ENCODE results near the gene GAK.
A peak's percentile ranks its signal among the peaks of the same experiment; 100 is the strongest.

GAK gene

DNA sequence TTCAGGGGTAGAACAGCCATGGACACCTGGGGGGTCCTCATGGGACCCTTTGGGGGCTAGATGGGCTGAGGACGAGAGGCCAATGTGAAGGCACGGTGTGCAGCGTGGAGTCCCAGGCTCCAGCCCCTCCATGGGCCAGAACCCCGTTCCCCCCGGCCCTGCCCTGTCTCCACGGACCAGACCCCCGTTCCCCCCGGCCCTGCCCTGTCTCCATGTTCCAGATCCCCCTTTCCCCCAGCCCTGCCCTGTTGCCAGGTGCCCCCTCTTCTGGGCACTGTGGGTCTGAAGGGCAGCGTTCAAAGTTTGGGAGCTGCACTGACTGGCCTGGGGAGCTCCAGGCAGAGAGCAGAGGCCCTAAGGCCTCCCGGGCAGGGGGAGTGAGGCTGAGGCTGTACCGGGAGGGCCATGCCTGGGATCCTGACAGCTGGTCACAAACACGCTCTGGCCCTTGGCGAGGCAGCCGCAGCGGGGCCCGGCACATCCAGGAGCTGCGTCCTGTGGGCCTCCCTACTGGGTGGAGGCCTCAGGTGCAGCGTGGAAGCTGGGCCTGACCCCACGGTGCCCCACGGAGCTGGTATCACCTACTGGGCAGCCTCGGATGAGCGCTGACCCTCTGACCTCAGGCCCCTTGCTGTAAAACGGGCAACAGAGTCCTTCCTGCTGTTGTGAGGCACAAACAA is 32.4 kb upstream of the GAK start:
- DNase-seq (ENCODE audit: low spot score), result no peak

DNA sequence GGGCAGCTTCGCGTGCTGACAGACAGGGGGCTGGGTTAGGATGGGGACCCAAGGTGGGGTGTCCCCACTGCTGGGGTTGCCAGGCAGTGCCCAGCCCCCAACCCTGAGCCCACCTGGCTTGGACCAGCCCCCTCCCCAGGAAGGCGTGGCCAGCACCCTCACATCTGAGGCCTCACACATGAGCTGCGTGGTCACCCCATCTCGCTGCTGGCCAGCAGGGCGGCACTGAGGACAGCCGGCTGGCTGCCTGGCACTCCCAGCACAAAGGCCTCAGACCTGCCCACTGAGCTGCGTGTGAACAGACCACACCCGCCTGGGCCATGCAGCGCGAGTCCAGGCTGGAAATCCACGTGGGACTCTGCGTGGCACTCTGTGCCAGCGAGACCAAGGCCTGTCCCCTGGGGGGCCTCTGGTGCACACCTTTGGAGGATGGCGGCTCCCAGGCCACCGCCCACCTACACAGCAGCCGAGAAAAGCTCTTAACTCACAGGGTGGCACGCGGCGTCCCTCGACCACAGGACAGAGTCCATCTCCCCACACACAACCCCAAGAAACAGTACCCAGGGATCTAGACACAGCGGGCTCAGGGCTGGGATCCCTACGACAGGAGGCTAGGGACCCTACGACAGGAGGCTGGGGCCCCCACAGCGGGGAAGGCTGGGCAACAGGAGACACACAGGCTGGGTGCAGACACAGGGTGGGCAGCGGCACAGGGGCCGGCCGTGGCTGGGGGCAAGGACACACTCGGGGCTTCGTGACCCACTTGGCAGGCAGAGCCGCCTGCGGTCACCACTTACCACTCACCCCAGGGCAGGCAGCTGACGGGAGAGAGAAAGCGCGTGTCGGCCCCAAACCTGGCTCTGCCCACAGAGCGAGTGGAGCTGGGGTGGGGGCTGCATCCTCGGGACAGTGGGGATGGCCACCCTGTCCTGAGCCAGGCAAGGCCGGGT is 31.4 kb upstream of the GAK start:
- no peak for DNase-seq (ENCODE audit: low spot score)

DNA sequence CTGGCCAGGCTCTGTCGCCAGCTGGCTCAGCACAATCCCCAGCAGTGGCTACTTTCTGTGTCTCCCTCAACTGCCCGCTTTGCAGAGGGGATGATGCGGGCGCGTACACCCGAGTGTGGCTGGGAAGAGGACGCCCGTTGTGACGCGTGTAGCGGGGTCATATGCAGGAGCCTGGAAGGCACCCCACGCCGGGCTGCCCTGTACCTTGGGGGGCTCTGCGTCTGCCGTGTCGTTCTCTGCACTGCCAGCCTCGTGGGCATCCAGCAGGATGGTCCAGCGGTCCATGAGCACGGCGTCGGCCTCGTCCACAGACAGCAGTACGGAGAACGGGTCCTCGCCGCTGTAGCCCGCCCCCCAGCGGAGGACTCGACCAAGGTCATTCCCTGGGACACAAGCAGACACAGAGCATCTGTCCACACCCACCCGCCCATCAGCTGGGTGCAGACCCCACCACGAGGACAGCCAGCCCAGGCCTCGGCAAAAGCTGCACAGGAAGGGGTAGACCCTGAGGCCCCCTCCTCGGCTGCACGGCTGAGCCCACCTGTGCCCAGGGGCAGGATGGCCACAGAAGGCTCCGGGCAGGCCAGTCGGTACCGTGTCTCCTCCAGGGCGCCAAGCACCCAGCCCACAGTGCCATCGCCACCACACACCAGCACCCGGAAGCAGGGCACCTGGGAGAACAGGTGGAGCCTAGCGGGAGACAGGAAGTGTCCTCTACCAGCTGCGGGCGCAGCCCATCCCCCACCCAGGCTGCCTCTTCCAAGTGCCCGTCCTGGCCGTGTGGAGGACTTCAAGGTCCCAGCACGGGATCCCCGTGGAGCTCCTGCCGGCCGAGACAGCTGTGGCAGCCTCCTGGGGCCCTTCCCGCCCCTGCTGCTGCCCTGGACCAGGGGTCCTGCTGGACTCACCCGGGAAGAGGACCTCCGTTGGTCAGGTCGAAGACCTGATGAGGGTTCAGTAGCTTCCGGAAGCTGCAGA is 30.4 kb upstream of the GAK start:
- no peak for DNase-seq (ENCODE audit: low spot score)

DNA sequence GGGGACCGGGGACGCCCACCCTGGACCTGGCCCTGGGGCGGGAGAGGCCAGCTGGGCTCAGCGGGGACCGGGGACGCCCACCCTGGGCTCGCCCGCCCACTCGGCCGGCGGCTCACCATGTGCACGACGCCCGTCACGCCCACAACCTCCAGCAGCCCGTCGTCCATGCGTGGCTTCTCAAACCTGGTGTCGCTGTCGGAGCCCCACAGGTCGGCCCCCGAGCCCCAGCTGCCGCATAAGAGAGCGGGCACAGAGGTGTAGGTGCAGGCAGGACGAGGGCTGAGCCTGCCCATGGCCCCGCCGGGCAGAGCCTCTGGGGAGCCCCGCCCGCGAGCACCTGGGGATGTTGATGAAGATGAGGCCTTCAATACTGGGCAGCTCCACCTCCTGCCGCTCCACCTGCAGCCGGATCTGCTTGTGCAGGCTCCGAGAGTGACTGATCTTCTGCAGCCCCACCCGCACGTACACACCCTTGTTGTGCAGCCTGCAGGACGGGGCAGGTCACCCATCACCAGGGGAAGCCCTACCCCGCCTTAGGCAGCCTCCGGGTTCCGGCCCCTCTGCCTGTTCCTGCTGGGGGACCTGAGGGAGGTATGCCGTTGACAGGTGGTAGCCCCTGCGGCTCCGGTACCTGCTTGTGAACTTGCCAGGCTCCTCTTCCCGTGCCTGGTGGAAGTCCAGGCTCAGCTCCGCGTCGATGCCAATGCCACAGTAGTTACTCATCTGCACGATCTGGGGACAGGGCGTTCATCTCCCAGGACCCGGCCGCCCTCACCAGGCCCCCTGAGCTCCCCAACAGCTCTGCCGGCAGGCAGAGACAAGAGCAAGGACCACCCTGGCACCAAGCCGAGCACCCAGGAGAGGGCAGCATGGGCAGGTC is 29.5 kb upstream of the GAK start:
- peak; percentile 11 for DNase-seq (ENCODE audit: low spot score)

DNA sequence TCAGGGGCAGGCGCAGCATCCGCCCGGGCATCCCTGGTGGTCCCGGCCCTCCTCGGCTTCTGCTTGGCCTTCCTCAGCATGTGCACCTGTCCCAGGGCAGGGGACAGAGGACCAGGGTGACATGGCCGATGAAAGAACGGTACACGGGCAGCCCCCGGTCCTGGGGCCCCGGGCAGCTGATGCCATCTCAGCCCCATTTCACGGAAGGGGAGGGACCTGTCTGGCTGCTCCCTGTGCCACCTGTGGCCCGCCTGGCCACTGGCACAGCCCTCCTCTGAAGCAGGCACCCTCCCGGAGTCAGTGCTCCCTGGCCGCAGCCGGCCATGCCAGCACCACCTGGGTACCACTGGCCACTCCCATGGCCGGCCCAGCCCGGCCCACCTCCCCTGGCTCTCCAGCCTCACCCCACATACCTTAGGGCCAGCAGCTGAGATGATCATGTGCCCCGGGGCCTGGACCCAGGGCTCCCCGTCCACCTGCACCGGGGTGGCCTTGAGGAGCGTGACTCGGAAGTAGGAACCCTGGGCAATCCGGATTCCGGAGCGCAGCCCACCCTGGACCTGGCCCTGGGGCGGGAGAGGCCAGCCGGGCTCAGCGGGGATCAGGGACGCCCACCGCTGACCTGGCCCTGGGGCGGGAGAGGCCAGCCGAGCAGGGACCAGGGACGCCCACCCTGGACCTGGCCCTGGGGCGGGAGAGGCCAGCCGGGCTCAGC is 28.7 kb upstream of the GAK start:
- peak; percentile 12 for DNase-seq (ENCODE audit: low spot score)

DNA sequence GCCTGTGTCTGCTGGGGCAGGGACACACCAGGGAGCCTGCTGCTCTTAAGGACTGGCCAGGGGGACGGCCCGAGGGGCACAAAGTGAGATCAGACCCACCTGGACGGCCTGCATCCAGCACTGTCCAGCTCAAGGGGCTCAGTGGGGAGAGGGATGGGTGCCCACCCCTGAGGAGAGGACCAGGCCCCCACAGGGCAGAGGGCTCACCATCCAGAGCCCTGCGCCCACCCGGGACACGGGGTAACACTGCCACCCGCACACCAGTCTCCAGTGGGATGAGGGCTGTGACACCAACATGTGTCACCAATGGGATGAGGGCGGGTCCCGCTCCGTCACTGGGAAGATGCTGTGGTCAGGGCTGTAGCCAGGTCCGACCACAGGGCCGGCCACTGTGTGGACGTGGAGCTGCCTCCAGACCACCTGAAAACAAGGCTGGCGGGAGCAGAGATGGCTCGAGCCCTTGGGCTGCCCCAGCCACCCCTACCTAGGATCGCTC is 28.1 kb upstream of the GAK start:
- DNase-seq (ENCODE audit: low spot score), result peak; percentile 16

DNA sequence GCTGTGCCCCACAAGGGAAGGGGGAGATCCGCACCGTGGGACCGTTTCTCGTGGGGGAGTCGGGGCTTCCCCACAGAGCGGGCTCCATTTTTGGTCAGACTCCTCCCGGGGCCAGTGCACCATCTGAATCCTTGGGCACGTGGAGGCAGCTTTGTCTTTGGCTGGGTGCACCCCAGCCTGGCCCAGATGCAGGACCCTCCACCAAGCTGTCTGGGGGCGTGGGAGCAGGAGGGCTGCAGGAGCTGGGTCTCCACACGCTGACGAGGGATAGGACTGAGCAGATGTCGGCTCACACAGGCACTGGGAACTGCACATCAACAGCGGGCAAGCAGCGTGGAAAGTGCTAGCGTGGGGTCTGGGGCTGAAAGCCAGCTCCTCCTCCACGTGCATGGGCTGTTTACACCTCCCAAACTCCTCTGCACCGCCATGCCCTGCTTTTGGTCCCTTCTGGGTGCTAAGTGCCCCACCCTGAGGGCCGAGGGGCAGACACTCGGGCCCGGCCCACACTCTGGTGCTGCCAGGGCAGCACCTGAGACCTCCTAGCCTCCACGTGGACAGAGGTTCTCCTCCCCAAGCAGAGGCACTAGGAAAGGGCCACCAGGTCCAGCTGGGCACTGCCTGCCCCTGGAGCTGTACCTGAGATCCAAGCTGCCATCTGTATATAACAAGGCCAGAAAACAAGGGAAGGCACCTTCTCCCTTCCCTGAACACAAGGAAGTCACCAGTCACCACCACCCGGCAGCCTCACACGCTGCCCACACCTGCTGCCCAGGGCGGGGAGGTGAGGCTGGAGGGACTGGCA is 27.4 kb upstream of the GAK start:
- DNase-seq (ENCODE audit: low spot score), result peak; percentile 14

DNA sequence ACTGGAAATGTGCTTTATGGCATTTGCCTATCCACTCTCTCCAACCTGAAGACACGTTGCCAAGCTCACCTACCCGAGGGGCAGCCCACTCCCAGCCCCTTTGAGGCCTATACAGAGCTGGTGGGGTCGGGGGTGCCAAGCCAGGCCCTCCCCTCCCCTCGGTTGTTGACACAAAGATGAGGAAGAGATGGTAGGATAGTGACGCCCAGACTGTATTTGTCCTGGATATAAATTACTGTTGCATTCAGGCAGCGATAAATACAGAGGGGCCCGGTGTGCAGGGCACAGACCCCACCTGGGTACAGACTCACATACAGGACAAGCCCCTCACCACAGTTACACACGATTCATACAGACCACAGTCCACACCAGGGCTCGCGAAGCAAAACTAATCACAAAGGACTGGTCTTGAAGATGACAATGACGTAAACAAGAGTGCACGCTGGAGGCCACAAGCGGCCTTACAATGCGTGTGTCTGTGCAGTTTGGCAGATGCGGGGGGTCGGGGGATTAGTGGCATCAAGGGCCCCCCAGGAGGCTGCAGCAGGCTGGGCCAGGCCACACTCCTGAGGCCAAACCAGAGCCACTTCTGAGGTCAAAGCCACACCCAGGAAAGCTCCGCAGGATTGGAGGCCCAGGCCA is 26.7 kb upstream of the GAK start:
- DNase-seq (ENCODE audit: low spot score), result no peak

DNA sequence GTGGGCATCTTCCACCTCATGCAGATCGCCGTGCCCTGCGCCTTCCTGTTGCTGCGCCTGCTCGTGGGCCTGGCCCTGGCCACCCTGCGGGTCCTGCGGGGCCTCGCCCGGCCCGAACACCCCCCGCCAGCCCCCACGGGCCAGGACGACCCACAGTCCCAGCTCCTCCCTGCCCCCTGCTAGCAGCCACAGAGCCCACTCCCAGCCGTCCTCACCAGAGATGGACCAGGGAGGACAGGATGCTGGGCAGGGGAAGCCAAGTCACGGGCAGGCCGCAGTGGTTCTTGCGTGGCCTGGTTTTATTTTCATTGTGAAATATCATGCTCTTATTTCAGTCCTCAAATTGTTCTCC is 26.2 kb upstream of the GAK start:
- peak; percentile 7 for DNase-seq (ENCODE audit: low spot score)

DNA sequence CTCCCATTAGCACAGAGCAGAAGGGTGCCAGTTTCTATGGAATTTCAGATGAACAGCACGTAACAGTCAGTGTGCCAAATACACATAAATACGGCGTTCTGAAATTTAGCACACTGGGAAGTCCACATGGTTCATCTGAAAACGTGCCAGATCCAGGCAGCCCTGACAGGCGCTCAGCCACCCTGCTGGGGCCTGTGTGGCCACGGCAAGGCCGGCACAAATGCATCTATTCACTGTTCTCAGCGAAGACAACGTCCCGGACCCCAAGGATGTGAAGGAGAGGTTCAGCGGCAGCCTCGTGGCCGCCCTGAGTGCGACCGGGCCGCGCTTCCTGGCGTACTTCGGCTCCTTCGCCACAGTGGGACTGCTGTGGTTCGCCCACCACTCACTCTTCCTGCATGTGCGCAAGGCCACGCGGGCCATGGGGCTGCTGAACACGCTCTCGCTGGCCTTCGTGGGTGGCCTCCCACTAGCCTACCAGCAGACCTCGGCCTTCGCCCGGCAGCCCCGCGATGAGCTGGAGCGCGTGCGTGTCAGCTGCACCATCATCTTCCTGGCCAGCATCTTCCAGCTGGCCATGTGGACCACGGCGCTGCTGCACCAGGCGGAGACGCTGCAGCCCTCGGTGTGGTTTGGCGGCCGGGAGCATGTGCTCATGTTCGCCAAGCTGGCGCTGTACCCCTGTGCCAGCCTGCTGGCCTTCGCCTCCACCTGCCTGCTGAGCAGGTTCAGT is 25.6 kb upstream of the GAK start:
- DNase-seq (ENCODE audit: low spot score), result peak; percentile 14

DNA sequence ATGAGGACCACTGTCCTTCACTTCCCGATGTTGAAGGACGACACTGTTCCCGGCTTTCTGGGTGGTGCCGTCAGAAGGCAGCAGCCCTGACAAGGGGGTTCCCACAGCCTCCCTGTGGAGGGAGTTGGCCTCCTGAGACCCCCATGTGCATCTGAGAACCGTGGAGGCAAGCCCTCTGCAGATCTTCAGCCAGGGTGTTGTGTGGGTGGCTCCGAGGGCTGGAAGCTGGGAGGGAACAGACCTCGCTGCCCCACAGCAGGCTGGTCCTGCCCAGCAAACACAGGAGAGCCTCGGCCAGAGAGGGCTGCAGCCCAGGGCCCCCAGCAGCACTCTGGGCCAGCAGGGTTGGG is 25.1 kb upstream of the GAK start:
- no peak for DNase-seq (ENCODE audit: low spot score)

DNA sequence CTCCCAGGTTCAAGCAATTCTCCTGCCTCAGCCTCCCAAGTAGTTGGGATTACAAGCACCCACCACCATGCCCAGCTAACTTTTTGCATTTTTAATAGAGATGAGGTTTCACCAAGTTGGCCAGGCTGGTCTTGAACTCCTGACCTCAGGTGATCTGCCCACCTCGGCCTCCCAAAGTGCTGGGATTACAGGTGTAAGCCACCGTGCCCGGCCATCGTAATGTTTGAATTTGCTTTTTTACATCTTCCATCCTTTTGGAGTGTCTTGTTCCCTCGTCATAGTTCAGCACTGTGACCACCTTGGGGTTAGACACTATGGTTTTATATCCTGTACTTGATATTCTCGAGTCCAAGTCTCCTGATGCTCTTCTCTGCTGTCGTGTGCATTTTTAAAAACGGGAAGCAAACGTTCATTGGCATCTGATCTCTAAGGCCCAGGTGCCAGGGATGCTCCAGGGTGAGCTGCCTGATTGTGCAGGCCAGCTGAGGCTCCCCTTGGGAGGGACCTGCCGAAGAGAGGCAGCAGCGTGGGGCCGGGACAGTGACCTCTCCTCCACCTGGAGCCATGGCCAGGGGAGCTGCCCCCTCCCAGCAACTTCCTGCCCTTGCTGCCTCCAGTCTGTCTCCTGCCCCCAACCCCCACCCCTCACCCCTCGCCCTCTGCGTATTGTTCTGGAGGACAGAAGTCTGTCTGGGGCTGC is 24.6 kb upstream of the GAK start:
- peak; percentile 17 for DNase-seq (ENCODE audit: low spot score)

DNA sequence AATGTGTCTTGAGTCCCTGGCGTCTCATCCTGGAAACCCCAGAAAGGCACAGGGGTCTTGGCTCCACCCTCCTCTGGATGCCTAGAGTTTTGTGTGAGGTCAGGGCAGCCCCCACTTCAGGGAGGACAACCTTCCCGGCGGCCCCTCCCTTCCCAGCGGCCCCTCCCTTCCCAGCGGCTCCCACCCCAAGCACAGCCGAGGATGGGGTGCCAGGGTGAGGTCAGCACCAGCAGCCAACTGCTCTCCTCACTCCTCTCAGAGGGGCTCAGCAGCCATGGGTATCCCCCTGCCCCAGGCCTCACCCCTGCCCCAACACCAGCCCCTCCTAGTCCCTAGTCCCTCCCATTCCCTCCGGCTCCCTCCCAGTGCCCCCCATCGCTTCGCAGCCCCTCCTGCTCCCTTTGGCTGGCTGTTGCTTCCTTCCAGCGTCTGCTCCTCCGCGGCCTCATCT is 23.8 kb upstream of the GAK start:
- DNase-seq (ENCODE audit: low spot score), result peak; percentile 12

DNA sequence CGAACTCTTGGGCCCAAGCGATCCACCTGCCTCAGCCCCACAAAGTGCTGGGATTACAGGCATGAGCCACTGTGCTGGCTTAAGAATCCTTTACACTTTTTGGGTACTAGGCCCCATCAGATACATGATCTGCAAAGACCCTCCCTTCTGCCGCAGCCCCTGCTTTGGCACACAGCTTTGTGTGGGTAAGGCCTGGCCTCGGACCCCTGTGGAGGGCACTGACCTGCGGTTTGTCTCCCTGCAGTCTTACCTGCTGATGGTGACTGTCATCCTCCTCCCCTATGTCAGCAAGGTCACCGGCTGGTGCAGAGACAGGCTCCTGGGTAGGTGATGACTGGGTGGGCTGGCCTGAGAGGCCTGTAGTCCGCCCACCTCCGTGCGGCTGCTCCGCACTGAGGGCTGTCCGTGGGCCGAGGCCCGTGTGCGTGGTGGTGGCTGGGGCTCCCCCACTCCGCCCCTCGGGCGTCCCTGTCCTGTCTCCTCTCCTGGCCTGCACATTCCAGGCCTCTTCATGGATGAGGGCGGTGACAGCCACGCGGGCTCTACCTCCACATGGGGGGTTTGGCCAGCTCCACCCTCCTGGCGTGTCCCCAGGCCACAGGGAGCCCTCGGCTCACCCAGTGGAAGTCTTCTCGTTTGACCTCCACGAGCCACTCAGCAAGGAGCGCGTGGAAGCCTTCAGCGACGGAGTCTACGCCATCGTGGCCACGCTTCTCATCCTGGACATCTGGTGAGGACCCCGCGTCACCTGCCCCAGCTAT is 23.2 kb upstream of the GAK start:
- DNase-seq (ENCODE audit: low spot score), result peak; percentile 10

DNA sequence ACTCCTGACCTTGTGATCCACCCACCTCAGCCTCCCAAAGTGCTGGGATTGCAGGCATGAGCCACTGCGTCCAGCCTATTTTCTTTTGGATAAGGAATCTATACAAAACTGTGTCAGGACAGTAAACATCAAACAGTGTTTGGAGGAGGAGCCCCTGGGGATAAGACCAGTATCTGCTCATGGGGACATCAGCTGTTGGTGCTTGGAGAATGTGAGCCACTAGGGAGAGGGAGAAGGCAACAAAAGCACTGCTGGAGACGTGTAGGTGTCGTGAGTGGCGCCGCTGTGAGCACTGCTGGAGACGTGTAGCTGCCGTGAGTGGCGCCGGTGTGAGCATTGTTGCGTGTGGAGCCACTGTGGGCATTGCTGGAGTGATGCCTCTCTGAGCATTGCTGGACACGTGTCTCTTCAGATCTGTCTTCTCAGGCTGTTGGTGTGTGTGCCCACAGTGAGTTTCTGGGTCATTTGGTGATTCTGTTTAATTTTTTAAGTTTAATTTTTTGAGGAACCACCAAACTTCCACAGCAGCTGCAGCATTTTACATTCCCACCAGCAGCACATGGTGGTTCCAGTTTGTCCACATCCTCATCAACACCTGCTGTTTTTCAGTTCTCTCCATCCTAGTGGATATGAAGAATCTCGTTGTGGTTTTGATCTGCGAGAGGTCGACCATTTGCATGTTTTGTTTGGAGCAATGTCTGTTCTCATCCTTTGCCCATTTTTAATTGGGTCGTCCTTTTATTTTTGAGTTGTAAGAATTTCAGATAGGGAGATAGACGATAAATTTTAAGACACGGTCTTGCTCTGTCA is 22.3 kb upstream of the GAK start:
- DNase-seq (ENCODE audit: low spot score), result no peak

DNA sequence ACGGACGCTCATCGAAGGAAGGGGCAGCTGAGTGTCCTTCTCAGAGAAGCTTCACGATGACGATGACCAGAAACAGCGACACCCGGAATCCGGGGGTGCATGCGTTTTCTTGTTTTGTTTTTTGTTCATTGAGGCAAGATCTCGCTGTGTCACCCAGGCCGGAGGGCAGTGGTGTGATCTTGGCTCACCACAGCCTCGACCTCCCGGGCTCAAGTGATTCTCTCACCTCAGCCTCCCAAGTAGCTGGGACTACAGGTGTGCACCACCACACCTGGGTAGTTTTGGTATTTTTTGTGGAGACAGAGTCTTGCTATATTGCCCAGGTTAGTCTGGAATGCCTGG is 21.4 kb upstream of the GAK start:
- DNase-seq (ENCODE audit: low spot score), result no peak

All from iPS-NIHi11 (cell line).